AG04450 (cell line): ENCODE data around the gene ARL9. TPM values are rescaled to one million over a fixed set of nuclear protein-coding genes. Genes with fewer than 3 reads are reported as not detected.
A peak's percentile ranks its signal among the peaks of the same experiment; 100 is the strongest.

Experiments used
- CTCF ChIA-PET: fragments of 300-600, 350-600 bp; formaldehyde crosslinking; extraction: SDS; loops from one replicate; lab custom pipeline; 2022; ENCODE audit warnings: antibody characterized with exemption, inconsistent platforms; lab: Charles Lee
- POLR2A ChIA-PET: fragments of 350-600 bp; formaldehyde crosslinking; extraction: SDS; loops from one replicate; lab custom pipeline; 2021; ENCODE audit warnings: antibody characterized with exemption, inconsistent platforms; lab: Yijun Ruan, JAX
- DNase-seq: peaks from one replicate; pipeline ENCODE4 v3.0.0-alpha.2; 2011; ENCODE audit warnings: low read depth, low spot score
- H3K27ac ChIP-seq: one replicate; pipeline ENCODE4 v1.5.1; 2012; ENCODE audit warnings: low read depth, low read length, control low read depth
- H3K27me3 ChIP-seq: one replicate; pipeline ENCODE4 v1.6.0; 2012; ENCODE audit warnings: low read length; ENCODE audit not compliant: control insufficient read depth, insufficient read depth
- H3K4me3 ChIP-seq: 2 replicates; pipeline ENCODE4 v1.5.1; 2011; ENCODE audit warnings: mild to moderate bottlenecking, low read depth, low read length, control low read depth
- H3K9me3 ChIP-seq: 2 replicates; pipeline ENCODE4 v1.5.1; 2012; ENCODE audit warnings: low read length; ENCODE audit not compliant: control insufficient read depth, insufficient read depth
- polyA plus RNA-seq: library from polyadenylated mRNA; depleted of rRNA; stranded (reverse); fragments of >200 nt; gene quantifications from 2 replicates; pipeline ENCODE4 v1.2.3, GENCODE V29; 2011
- TF ChIP-seq, protein P1 (sequence below): IDR thresholded peaks from 2 replicates; pipeline ENCODE4 v1.5.1; 2011; ENCODE audit warnings: low read depth, low read length, control low read depth, inconsistent platforms

ARL9 gene
- polyA plus RNA-seq, 1 experiment, result 0.68 TPM

- DNase-seq, result no peak
- Histone ChIP-seq H3K27ac (no peak overlapping the region), H3K27me3 (peaks cover 16% of the 10 kb centered on the region), H3K4me3 (peak overlapping the region; percentile 67), H3K9me3 (no peaks in the 10 kb centered on the region)
- ChIA-PET POLR2A (interaction anchor here (0.6 to 1.5 kb wide), 5 partner anchors 12 to 259 kb away, joined by 3 to 9 read pairs (median 3); partner anchors contain the start of gene PAICS), CTCF (interaction anchor here (1.0 to 2.2 kb wide), 2 partner anchors 13 to 268 kb away, joined by 3 to 16 read pairs; no protein-coding TSS in a partner anchor)
- TF ChIP-seq, protein P1, sequence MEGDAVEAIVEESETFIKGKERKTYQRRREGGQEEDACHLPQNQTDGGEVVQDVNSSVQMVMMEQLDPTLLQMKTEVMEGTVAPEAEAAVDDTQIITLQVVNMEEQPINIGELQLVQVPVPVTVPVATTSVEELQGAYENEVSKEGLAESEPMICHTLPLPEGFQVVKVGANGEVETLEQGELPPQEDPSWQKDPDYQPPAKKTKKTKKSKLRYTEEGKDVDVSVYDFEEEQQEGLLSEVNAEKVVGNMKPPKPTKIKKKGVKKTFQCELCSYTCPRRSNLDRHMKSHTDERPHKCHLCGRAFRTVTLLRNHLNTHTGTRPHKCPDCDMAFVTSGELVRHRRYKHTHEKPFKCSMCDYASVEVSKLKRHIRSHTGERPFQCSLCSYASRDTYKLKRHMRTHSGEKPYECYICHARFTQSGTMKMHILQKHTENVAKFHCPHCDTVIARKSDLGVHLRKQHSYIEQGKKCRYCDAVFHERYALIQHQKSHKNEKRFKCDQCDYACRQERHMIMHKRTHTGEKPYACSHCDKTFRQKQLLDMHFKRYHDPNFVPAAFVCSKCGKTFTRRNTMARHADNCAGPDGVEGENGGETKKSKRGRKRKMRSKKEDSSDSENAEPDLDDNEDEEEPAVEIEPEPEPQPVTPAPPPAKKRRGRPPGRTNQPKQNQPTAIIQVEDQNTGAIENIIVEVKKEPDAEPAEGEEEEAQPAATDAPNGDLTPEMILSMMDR, result no peak
Measured at GRCh38 chr4:56531149-56531770, 25.7 kb downstream of the ARL9 start.

GRCh38 chr4:56531823-56532222 lies 26.2 kb downstream of the ARL9 start:
- Histone ChIP-seq H3K9me3 (no peaks in the 10 kb centered on the region), H3K27ac (no peak overlapping the region), H3K4me3 (no peak overlapping the region), H3K27me3 (peaks cover 15% of the 10 kb centered on the region)
- TF ChIP-seq, protein P1, result no peak
- ChIA-PET POLR2A (no interaction called here), CTCF (interaction anchor here (2.2 kb wide), 1 partner anchor 13 kb away, joined by 16 read pairs; no protein-coding TSS in a partner anchor)
- DNase-seq, result no peak

DNA sequence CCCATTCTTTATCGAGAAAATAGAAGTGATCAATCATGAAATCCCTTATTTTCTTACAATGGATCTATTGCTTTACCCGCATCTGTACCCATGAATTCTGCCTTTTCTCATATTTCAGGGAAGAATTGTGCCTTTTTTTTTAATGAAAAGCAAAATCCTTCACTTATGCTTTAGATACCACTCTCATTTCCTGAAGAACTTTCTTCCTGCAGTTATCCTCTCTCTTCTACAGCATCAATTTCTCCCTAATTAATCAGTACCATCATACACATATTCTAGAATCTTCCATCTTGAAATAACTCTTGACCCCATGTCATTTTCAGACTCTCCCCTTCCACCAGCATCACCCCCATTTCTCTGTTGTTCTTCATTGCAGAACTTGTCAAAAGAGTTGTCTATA lies 26.6 kb downstream of the ARL9 start:
- TF ChIP-seq, protein P1, result no peak
- no peak for DNase-seq
- no peak overlapping the region for H3K4me3 ChIP-seq
- H3K9me3 ChIP-seq, result no peaks in the 10 kb centered on the region
- H3K27ac ChIP-seq, result no peak overlapping the region
- peaks cover 14% of the 10 kb centered on the region for H3K27me3 ChIP-seq
- CTCF ChIA-PET, result interaction anchor here (1.4 to 1.6 kb wide), 2 partner anchors 11 to 13 kb away, joined by 3 to 6 read pairs; no protein-coding TSS in a partner anchor
- POLR2A ChIA-PET, result no interaction called here

DNA sequence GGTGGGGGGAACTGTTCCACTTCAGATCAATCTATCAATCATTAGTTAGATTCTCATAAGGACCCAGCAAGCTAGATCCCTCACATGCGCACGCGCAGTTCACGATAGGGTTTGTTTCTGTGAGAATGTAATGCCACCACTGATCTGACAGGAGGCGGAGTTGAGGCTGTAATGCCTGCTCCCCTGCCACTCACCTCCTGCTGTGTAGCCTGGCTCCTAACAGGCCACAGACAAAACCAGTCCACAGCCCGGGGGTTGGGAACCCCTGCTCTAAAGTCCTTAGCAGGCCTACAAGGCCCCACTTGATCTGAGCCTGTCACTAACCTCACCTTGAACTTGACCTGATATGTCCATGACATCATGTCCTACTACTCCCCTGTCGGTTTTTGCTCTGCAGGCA lies 30.3 kb downstream of the ARL9 start:
- Histone ChIP-seq H3K4me3 (no peak overlapping the region), H3K9me3 (no peaks in the 10 kb centered on the region), H3K27me3 (peaks cover 5% of the 10 kb centered on the region), H3K27ac (no peak overlapping the region)
- POLR2A ChIA-PET, result no interaction called here
- no peak for DNase-seq
- TF ChIP-seq, protein P1, result no peak
- CTCF ChIA-PET, result interaction anchor here (3.1 kb wide), 1 partner anchor 8 kb away, joined by 14 read pairs; no protein-coding TSS in a partner anchor

DNA sequence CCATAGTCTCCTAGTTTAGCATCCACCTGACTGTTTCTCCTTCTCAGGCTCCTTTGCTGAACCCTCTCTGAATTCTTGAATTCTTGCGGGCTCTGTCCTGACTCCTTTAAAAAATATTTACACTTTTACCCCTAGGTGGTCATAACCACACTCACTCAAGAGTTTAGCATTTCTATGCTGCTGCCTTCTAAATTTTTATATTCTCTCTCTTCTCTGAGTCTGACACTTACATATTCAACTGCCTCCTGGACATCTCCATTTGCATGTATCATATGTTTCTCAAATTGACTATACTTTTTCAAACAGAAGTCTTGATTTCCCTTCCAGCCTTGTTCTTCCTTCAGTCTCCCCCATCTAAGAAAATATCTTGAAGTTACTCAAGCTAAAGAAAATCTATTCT lies 31.6 kb downstream of the ARL9 start:
- no peaks in the 10 kb centered on the region for H3K9me3 ChIP-seq
- H3K27ac ChIP-seq, result no peak overlapping the region
- CTCF ChIA-PET, result interaction anchor here (3.1 kb wide), 1 partner anchor 7 kb away, joined by 14 read pairs; no protein-coding TSS in a partner anchor
- POLR2A ChIA-PET, result no interaction called here
- H3K27me3 ChIP-seq, result peaks cover 3% of the 10 kb centered on the region
- DNase-seq, result no peak
- no peak overlapping the region for H3K4me3 ChIP-seq
- TF ChIP-seq, protein P1, result no peak
